Naive thymus-derived CD8-positive, alpha-beta T cell (primary cell): ENCODE measurements around the gene PTBP1. TPM values are rescaled to one million over a fixed set of nuclear protein-coding genes. Genes with fewer than 3 reads are reported as not detected.
A peak's percentile ranks its signal among the peaks of the same experiment; 100 is the strongest.

Experiments used
- ATAC-seq, 2 donors: fragments of 150-1000 bp; cut with Tn5 transposase in 1 of 2; sonication (Bioruptor Pico), chemical (Tn5 transposase) in 1 of 2; 1 replicate in 1 of 2; 2 replicates in 1 of 2; pipeline ENCODE4 v1.10.0; 2021; ENCODE audit warnings: mild to moderate bottlenecking in 2 of 2, moderate library complexity in 2 of 2
- POLR2A ChIA-PET: fragments of 350-600 bp; sonication (Branson Sonifier 250); formaldehyde crosslinking; loops from one replicate; lab custom pipeline; 2021; ENCODE audit warnings: antibody characterized with exemption; lab: Charles Lee
- DNase-seq, 10 donors: peaks; one replicate each; pipeline versions ENCODE4 v3.0.0 to v3.0.0-alpha.2; 2020 to 2022
- H3K27ac Mint-ChIP-seq, 10 donors: one replicate each; pipeline ENCODE4 v1.8.0; 2020 to 2022; ENCODE audit warnings: mild to moderate bottlenecking in 10 of 10, mixed read lengths in 10 of 10, moderate library complexity in 4 of 10, inconsistent platforms in 1 of 10
- H3K27me3 Mint-ChIP-seq, 5 donors: one replicate each; pipeline ENCODE4 v1.8.0; 2021 to 2022; ENCODE audit warnings: mixed read lengths in 5 of 5
- H3K36me3 Mint-ChIP-seq, 3 donors: one replicate each; pipeline ENCODE4 v1.8.0; 2020 to 2022; ENCODE audit warnings: mixed read lengths in 3 of 3, mild to moderate bottlenecking in 2 of 3, inconsistent platforms in 1 of 3
- H3K4me1 Mint-ChIP-seq, 4 donors: one replicate each; pipeline ENCODE4 v1.8.0; 2021 to 2022; ENCODE audit warnings: mixed read lengths in 4 of 4
- H3K4me3 Mint-ChIP-seq, 10 donors: one replicate each; pipeline ENCODE4 v1.8.0; 2020 to 2022; ENCODE audit warnings: mild to moderate bottlenecking in 10 of 10, mixed read lengths in 10 of 10, moderate library complexity in 6 of 10, inconsistent platforms in 1 of 10
- H3K9me3 Mint-ChIP-seq, 9 donors: one replicate each; pipeline ENCODE4 v1.8.0; 2020 to 2022; ENCODE audit warnings: mixed read lengths in 9 of 9, mild to moderate bottlenecking in 3 of 9, inconsistent platforms in 1 of 9, moderate library complexity in 1 of 9
- polyA plus RNA-seq, 3 donors: library from polyadenylated mRNA; unstranded; fragments of 300-500 nt; fragmentation: Illumina TruSeq; gene quantifications; one replicate each; pipeline ENCODE4 v1.2.3, GENCODE V29; 2021
- total RNA-seq, 8 experiments: library from RNA in 2 of 8; stranded (reverse) in 2 of 8; gene quantifications; one replicate each; pipeline ENCODE4 v1.2.3 and lab custom pipeline; 2021 to 2026

PTBP1 gene
- total and polyA plus RNA-seq, 5 experiments from 2014 or later: 110 to 323 (median 190) TPM

DNA sequence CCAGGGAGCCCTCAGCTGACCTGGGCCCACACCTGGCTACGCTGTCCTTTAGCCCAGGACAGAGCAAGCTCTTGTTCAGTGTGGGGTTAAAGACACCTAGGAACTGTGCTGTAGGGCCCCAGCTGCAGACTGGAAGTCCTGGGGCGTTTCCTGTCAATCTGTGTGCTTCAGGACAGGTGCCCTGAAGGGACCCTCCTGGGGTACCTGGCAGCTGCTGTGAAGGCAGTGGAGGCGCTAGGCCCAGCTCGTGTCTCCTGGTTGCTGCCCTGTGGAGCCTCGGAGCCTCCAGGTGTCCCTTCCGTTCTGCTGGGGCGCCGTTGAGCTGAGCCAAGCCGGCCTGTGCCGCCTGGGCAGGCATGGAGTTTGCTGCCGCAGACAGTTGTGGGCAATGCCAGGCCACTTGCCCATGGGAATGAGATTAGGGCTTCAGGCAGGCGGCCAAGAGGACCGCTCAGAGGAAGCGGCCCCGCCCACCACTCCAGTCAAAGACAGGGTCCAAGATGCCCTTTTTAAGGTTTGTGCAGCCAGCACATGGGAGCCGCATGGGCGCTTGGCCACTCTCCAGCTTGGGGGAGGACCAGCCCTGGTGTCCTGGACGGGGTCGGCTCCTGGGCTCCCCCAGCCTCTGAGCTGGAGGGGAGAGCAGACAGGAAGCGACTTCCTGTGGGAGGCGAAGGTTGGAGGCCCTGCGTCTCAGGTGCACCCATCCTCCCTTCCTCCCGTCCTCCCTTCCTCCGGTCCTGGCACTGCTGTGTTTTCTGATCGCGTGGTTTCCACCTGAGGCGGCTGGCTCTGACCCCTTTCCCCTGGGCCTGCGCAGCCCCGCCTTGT lies 4.0 kb downstream of the PTBP1 start:
- Mint-ChIP-seq H3K36me3 (peaks cover 0 to 39% (median 0%) of the 10 kb centered on the region in 3 donors), H3K27me3 (no peaks in the 10 kb centered on the region), H3K27ac (peak overlapping the region in 9 of 10 donors; percentile 27 to 83 (median 72)), H3K9me3 (no peaks in the 10 kb centered on the region), H3K4me3 (peak overlapping the region; percentile 48 to 91 (median 75)), H3K4me1 (peaks cover 22 to 55% (median 51%) of the 10 kb centered on the region in 4 donors)
- ATAC-seq: no peak
- no peak for DNase-seq
- POLR2A ChIA-PET: interaction anchor here (0.5 to 1.7 kb wide), 7 partner anchors 31 to 468 kb away, joined by 3 to 6 read pairs (median 3); partner anchors contain the start of genes CIRBP and POLRMT

DNA sequence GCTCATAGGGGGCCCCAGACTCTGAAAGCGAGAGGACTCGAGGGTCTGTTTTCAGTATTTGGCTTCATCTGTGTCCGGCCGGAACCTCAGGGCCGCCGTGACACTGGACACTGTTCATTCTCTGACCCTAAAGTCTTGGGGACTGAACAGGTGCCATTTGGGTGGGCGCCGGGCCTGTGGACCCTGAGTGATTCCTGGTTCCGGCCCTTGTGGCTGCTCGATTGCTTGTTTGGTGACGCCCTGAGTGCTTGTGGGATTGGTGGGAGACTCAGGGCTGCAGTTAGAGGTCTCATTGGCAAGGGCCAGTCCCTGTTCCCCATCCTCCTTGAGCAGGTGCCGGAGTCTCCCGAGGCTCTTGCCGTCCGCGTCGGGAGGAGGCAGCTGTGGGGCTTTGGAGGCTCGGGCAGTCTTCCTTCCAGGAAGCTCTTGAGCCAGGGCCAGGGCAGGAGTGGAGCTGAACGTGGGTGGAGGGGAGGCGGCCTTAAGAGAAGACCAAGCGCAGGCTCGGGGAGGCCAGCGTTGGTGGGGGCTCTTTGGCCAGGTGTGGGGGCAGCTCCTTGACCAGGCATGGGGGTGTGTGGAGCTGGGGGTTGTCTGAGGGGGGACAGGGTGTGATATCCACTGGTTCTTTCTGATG lies 4.7 kb downstream of the PTBP1 start:
- H3K27ac Mint-ChIP-seq: peak overlapping the region in 7 of 10 donors; percentile 52 to 70 (median 65)
- no peak for ATAC-seq
- no peaks in the 10 kb centered on the region for H3K9me3 Mint-ChIP-seq
- no peaks in the 10 kb centered on the region for H3K27me3 Mint-ChIP-seq
- H3K36me3 Mint-ChIP-seq: peaks cover 0 to 45% (median 0%) of the 10 kb centered on the region in 3 donors
- no peak for DNase-seq
- H3K4me1 Mint-ChIP-seq: peaks cover 19 to 51% (median 50%) of the 10 kb centered on the region in 4 donors
- POLR2A ChIA-PET: interaction anchor here (0.5 to 1.0 kb wide), 3 partner anchors 19 to 144 kb away, joined by 3 to 4 read pairs (median 3); no protein-coding TSS in a partner anchor
- peak overlapping the region; percentile 31 to 91 (median 75) for H3K4me3 Mint-ChIP-seq

DNA sequence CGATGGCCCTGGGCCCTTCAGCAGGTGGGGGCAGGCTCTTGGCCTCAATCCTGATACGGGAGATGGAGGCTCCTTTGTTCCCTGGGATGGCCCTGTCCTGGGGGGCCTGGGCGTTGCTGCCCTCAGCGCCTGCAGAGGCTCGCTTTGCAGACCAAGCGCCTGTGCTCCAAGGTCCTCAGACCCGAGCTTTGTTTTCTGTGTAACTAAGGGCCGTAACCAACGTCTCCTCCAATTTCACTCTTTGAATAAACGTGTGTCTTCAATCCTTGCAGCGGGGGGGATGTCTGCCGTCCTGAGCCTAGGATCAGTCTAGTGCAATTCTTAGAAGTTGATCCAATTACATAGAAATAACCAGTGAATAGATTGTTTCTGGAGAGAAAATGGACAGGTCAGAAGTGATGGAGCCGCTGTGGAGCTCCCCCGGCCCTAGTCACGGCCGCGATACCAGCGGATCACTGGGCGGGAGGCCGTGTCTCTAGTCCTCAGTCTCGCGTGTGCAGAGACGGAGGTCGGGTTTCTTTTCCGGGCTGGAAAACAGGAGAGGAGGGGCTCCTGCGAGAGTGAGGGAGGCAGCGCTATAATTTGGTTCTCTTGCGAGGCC lies 5.3 kb downstream of the PTBP1 start:
- DNase-seq: no peak
- POLR2A ChIA-PET: interaction anchor here (0.6 to 1.0 kb wide), 2 partner anchors 18 to 143 kb away, joined by 3 to 4 read pairs; no protein-coding TSS in a partner anchor
- peaks cover 0 to 51% (median 3%) of the 10 kb centered on the region in 3 donors for H3K36me3 Mint-ChIP-seq
- H3K9me3 Mint-ChIP-seq: no peaks in the 10 kb centered on the region
- H3K4me1 Mint-ChIP-seq: peaks cover 21 to 57% (median 55%) of the 10 kb centered on the region in 4 donors
- no peak for ATAC-seq
- peak overlapping the region; percentile 19 to 88 (median 66) for H3K4me3 Mint-ChIP-seq
- no peaks in the 10 kb centered on the region for H3K27me3 Mint-ChIP-seq
- H3K27ac Mint-ChIP-seq: peak overlapping the region in 6 of 10 donors; percentile 49 to 78 (median 68)

DNA sequence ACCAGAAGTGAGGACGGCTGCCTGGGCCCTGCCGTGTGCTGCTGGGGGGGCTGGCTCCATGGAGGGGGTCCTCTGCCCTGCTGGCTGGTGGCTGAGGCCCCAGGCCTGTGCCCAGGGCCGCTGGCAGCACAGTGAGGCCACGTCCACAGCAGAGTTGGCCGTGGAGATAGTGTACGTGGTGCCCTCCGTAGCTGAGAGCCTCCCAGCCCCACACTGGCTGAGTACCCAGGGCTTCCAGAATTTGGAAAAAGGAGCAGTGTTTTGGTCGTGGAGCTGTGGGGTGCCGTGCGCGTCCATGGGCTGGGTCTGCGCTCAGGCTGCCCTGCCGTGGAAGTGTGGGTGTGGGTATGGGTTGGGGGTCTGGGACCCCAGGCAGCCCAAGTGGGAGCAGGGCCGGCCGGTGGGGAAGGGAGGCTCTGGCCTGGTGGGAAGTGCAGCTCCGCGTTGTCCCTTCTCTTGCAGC lies 5.9 kb downstream of the PTBP1 start:
- Mint-ChIP-seq H3K4me1 (peaks cover 23 to 61% (median 56%) of the 10 kb centered on the region in 4 donors), H3K27ac (peak overlapping the region in 6 of 10 donors; percentile 3 to 76 (median 54)), H3K9me3 (no peaks in the 10 kb centered on the region), H3K4me3 (peak overlapping the region in 1 of 10 donors; percentile 51), H3K27me3 (no peaks in the 10 kb centered on the region), H3K36me3 (peaks cover 0 to 56% (median 8%) of the 10 kb centered on the region in 3 donors)
- POLR2A ChIA-PET: interaction anchor here (1.0 kb wide), 1 partner anchor 18 kb away, joined by 3 read pairs; no protein-coding TSS in a partner anchor
- DNase-seq (no peak), ATAC-seq (no peak)

DNA sequence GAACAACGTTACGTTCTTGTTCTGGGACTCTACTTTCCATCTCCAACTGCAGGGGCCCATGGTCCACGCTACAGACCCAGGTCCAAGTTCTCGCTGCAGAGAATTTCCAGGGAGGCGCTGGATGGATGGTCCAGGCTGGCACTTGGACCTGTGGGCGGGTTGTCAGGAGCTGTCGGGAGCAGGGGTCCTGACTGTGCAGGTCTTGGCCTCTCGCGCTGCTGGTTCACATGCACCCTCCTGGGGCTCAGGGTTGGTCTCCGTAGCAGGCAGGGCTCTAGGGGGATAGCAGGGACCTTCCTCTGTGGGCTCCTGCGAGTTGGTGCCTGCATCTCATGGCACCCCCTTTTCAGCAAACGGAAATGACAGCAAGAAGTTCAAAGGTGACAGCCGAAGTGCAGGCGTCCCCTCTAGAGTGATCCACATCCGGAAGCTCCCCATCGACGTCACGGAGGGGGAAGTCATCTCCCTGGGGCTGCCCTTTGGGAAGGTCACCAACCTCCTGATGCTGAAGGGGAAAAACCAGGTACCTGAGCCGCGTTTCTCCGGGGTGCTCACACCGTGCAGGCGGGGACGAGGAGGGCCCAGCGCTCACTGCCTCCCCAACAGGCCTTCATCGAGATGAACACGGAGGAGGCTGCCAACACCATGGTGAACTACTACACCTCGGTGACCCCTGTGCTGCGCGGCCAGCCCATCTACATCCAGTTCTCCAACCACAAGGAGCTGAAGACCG lies 6.6 kb downstream of the PTBP1 start:
- POLR2A ChIA-PET: no interaction called here
- ATAC-seq: no peak
- H3K27ac Mint-ChIP-seq: peak overlapping the region in 4 of 10 donors; percentile 10 to 56 (median 38)
- H3K36me3 Mint-ChIP-seq: peaks cover 0 to 63% (median 8%) of the 10 kb centered on the region in 3 donors
- peak overlapping the region in 3 of 10 donors; percentile 22 to 62 (median 51) for H3K4me3 Mint-ChIP-seq
- peaks cover 23 to 59% (median 54%) of the 10 kb centered on the region in 4 donors for H3K4me1 Mint-ChIP-seq
- DNase-seq: no peak
- no peaks in the 10 kb centered on the region for H3K27me3 Mint-ChIP-seq
- no peaks in the 10 kb centered on the region for H3K9me3 Mint-ChIP-seq

DNA sequence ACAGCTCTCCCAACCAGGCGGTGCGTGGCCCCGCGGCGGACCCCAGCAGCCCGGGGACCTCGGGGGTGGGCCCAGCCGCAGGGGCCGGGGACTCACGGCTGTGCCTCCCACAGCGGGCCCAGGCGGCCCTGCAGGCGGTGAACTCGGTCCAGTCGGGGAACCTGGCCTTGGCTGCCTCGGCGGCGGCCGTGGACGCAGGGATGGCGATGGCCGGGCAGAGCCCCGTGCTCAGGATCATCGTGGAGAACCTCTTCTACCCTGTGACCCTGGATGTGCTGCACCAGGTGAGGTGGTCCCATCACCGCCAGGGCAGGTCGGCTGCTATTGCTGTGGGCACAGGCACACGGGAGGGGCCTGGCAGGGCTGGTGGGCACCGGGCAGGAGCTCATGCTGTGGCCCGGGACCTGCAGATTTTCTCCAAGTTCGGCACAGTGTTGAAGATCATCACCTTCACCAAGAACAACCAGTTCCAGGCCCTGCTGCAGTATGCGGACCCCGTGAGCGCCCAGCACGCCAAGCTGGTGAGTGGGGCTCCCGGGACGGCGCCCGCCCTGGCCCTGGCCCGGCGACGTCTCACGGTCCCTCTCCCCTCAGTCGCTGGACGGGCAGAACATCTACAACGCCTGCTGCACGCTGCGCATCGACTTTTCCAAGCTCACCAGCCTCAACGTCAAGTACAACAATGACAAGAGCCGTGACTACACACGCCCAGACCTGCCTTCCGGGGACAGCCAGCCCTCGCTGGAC lies 7.3 kb downstream of the PTBP1 start:
- DNase-seq (no peak), ATAC-seq (no peak)
- Mint-ChIP-seq H3K36me3 (peaks cover 0 to 63% (median 9%) of the 10 kb centered on the region in 3 donors), H3K4me1 (peaks cover 22 to 51% (median 47%) of the 10 kb centered on the region in 4 donors), H3K4me3 (peak overlapping the region in 1 of 10 donors; percentile 63), H3K27me3 (no peaks in the 10 kb centered on the region), H3K9me3 (no peaks in the 10 kb centered on the region), H3K27ac (peak overlapping the region in 1 of 10 donors; percentile 48)
- POLR2A ChIA-PET: no interaction called here

DNA sequence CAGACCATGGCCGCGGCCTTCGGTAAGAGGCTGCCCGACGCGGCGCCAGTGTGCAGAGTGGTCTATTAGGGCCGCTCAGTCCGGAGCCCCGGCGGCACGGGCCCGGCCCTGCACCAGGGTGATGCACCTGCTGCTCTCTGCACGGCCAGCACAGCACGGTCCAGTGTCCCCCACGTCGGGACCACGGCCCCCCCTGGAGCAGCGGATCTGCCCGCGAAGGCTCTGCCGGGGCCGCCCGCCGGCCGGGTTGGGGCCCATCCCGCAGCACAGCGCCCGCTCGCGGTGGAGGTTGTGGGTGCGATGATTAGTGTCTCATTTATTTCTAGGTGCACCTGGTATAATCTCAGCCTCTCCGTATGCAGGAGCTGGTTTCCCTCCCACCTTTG lies 7.9 kb downstream of the PTBP1 start:
- no peaks in the 10 kb centered on the region for H3K9me3 Mint-ChIP-seq
- H3K27me3 Mint-ChIP-seq: no peaks in the 10 kb centered on the region
- no peak overlapping the region for H3K27ac Mint-ChIP-seq
- POLR2A ChIA-PET: no interaction called here
- ATAC-seq (no peak), DNase-seq (no peak)
- H3K36me3 Mint-ChIP-seq: peaks cover 0 to 64% (median 10%) of the 10 kb centered on the region in 3 donors
- peak overlapping the region in 1 of 10 donors; percentile 63 for H3K4me3 Mint-ChIP-seq
- peaks cover 18 to 47% (median 41%) of the 10 kb centered on the region in 4 donors for H3K4me1 Mint-ChIP-seq

DNA sequence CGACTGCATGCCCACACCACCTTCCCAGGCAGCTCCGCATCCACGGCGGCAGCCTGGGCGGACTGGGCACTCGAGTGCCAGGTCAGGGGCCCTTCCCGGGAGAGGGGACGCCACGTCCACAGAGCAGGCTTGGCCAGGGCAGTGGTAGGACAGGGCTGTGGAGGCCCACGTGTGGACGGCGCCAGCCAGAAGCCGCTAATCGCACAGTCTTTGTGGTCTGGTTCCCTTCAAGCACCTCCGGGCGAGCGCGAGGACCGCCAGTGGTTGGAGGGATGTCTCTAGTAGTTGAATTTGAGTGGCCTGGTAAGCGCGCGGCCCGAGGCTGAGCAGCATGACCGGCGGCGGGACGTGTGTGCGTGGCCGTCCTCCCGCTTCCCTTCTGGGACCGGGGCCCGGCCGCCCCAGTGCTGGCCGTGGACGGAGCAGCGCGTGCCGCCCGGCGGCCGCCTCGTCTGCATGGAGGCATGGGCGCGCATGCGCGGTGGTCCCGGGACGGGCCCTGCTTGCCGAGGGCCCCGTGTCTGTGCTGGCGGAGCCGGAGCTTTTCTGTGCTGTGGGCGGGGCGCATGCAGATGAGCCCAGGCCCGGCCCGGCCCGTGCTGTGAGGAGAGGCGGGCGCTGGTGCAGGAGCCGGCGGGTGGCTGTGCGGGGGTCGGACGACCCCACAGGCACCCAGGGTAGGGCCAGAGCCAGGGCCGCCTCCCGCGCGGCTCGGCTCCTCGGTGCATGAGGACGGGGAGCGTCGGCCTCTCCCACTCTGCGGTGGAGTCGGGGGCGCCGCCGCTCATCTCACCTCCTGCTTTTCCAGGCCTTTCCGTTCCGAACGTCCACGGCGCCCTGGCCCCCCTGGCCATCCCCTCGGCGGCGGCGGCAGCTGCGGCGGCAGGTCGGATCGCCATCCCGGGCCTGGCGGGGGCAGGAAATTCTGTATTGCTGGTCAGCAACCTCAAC lies 8.6 kb downstream of the PTBP1 start:
- POLR2A ChIA-PET: no interaction called here
- H3K4me1 Mint-ChIP-seq: peaks cover 13 to 41% (median 34%) of the 10 kb centered on the region in 4 donors
- no peaks in the 10 kb centered on the region for H3K27me3 Mint-ChIP-seq
- H3K4me3 Mint-ChIP-seq: peak overlapping the region in 1 of 10 donors; percentile 58
- ATAC-seq: no peak
- peaks cover 0 to 65% (median 10%) of the 10 kb centered on the region in 3 donors for H3K36me3 Mint-ChIP-seq
- H3K9me3 Mint-ChIP-seq: no peaks in the 10 kb centered on the region
- no peak overlapping the region for H3K27ac Mint-ChIP-seq
- no peak for DNase-seq

DNA sequence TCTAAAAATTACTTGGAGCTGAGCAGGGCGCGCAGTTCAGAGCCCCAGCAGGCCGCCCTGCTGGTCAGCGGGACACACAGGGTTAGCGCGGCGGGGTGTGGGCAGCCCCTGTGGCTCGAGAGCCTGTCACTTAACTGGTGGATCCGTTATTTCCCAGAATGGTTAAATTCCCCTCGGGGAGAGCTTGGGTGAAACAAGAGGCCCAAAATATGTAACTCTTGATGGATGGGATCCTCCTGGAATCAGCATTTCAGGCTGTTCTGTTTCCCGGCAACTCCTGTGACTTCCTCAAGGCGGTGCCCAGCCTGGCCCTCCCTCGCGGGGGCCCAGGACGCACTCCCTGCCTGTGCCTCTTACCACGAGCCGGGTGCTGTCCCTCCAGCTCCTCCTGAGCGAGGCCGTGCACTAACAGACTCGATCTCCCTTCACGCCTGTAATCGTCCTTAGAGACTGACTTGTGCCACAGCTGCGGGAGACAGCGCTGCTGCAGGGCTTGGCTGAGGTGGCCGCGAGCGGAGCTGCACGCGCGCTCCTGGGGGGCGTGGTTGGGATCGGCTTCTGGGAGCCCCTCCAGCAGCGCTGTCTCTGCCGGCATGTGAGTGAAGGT lies 9.7 kb downstream of the PTBP1 start:
- Mint-ChIP-seq H3K36me3 (peaks cover 0 to 75% (median 13%) of the 10 kb centered on the region in 3 donors), H3K4me1 (peaks cover 9 to 31% (median 24%) of the 10 kb centered on the region in 4 donors), H3K27ac (peak overlapping the region in 1 of 10 donors; percentile 60), H3K27me3 (no peaks in the 10 kb centered on the region), H3K9me3 (no peaks in the 10 kb centered on the region), H3K4me3 (no peak overlapping the region)
- DNase-seq (no peak), ATAC-seq (no peak)
- POLR2A ChIA-PET: interaction anchor here (0.6 kb wide), 2 partner anchors 130 to 132 kb away, joined by 3 to 4 read pairs; no protein-coding TSS in a partner anchor
